Stimulated activated CD8-positive, alpha-beta memory T cell treated with anti-CD3 and anti-CD28 coated beads, Interleukin-7, amount 100 ng/mL, for 4 hours (primary cell): ENCODE data around the gene MAGI1.
"Not testable (repeated sequence)": the region's sequence is repeated elsewhere in the genome, so short reads cannot be mapped to it uniquely, and the experiment has no call there.

Experiments used
- DNase-seq, 2 donors: peaks; one replicate each; pipeline ENCODE4 v3.0.0-alpha.2; 2020; ENCODE audit warnings: low read depth in 2 of 2

MAGI1 gene

DNA sequence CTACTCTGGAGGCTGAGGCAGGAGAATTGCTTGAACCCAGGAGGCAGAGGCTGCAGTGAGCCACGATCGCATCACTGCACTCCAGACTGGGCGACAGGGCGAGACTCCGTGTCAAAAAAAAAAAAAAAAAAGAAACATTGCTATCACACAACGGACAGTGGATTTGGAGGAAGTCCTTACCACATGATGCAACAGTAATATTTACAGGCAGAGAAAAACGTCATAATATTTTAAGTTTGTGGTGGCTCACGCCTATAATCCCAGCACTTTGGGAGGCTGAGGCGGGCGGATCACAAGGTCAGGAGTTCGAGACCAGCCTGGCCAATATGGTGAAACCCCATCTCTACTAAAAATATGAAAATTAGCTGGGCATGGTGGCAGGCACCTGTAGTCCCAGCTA lies 473.0 kb downstream of the MAGI1 start:
- DNase-seq, result not testable (repeated sequence)

DNA sequence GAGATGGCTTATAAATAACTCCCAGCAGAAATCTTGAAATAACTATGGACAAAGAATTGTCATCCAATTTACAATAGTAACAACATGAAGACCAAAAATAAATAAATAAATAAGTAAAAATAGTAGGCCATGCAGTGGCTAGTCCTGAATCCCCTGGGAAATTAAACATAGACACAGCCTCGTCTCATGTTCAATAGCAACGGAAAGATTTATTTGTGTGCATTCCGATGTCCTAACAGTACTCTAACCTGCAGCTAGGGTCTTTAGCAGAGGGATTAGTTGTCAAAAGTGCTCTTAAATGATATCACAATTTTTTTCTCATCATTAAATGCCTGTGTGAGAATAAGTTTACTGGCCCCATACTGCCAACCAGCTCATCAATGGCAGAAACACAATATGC lies 474.2 kb downstream of the MAGI1 start:
- DNase-seq, result no peak

- DNase-seq, result no peak
Measured at GRCh38 chr3:65563861-65564260, 474.9 kb downstream of the MAGI1 start.

DNA sequence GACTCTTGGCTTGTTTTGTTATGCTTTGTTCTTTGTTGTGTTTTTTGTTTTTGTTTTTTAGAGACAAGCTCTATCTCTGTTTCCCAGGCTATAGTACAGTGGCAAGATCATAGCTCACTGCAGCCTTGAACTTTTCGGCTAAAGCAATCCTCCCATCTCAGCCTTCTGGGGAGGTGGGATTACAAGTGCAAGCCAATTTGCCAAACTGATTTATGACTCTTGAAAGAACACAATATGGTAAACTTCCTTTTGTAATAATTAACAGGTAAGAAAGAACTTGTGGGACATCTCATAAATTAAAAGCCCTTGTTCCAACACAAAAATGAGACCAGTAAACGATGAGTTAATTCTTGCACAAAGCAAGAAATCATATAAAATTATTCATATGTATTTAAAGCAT lies 476.3 kb downstream of the MAGI1 start:
- DNase-seq, result no peak

- DNase-seq, result no peak
Measured at GRCh38 chr3:65561617-65562016, 477.1 kb downstream of the MAGI1 start.

DNA sequence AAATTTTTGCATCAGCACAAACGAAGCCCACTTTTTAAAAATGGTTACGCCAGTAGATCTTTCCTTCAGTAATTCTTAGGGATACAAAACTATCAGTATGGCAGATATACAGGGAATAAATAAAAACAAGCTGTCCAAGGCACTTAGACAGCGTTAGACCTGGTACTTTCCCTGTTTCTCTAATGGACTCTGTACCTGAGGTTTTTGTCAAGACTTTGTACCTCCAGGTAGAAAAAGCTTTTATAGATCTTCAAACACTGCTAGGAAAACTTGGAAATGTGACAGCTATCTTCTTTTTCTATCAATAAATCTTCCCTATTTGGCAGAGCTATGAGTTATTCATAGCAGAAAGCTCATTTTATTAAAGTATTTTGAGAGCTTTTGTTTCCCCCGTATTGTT lies 477.8 kb downstream of the MAGI1 start:
- DNase-seq, result no peak

GRCh38 chr3:65560133-65560532 lies 478.6 kb downstream of the MAGI1 start:
- no peak for DNase-seq

DNA sequence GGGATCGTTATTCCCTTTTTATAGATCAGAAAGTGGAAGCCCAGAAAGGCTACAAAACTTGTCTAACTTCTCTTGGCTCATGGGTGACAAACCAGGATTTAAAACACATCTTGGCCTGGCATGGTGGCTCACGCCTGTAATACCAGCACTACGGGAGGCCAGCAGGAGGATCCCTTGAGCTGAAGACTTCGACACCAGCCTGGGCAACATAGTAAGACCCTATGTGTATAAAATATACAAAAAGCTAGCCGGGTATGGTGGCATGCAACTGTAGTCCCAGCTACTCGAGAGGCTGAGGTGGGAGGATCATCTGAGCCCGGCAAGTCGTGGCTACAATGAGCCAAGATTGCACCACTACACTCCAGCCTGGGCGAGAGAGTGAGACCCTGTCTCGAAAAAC lies 479.1 kb downstream of the MAGI1 start:
- DNase-seq, result no peak

- DNase-seq, result no peak
Measured at GRCh38 chr3:65558826-65559225, 479.9 kb downstream of the MAGI1 start.

DNA sequence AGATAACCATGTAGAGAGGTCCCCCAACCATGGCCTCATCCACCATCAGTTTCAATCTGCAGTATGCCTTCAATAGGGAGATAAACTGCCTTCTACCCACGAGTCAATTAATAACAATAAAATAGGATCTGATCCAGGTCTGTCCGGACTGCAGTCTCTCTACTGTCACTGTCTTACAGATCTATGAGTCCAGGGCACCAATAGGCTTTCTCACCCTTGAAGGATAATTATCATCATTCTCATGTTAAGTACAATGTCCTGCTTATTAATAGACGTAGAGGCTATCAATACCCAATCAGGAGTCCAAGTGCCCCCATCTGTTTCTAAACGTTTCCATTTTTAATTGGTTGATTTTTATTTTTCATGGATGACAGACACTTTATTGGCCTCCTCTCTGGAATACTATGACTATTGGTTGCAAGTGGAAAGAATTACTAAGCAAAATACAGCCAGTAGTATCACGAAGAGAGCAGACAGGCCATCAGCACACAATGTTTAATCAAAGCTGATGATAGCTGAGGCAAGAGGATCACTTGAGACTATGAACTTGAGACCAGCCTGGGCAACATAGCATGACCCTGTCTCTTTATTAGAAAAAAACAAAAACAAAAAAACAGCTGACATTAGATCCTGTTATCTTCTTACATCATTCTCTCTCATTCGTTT lies 480.7 kb downstream of the MAGI1 start:
- no peak for DNase-seq

GRCh38 chr3:65556934-65557577 lies 481.7 kb downstream of the MAGI1 start:
- no peak for DNase-seq

GRCh38 chr3:65552434-65552833 lies 486.3 kb downstream of the MAGI1 start:
- no peak for DNase-seq

DNA sequence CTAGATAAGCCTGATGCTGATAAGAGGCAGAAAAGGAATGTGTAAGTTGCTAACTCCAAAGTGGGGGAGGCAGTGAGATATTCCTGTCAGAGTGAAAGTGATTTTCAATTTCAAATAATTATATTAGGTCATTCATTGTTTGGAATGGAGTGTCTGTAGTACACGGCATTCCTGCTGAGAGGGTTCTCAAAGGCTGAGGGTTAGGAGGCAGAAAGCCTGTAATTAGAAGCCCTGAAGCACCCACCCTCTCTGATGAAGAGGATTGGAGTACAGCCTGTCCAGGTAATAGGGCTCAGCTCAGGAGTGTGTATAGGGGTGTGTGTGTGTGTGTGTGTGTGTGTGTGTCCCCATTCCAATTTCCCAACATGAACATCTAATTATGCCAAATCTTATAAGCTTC lies 486.8 kb downstream of the MAGI1 start:
- no peak for DNase-seq

DNA sequence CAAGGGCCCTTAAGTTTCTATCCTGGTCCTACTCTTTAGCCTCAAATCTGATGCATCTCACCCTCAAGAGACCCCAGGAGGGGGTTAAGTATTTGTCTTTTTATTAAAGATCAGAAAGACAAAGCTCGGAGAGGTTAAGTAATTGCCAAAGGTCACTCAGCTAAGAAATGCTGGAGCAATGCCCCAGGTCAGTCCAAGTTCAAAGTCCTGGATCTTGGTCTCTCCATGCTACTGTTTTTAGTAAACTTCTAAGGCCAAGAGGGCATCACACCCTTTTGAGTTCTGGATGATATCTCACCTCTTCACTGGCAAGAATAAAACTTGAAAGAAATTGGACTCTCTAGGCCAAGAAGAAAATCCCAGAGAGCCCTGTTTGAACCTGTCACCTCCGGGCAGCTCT lies 488.6 kb downstream of the MAGI1 start:
- DNase-seq, result no peak

DNA sequence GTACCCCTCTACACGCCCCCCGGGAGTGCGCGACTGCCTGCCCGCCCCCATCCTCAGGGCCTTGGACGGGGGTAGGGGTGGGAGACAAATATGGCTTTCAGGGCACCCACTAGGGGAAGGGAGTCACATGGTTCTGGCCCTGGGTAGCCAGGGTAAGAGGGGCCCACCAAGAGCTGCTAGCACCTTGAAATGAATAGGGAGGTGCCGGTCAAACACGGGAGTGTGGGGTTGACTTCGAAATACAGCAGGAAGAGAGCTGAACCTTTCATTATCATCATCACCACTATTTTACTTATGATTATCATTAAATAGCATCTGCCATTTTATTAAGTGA lies 489.1 kb downstream of the MAGI1 start:
- no peak for DNase-seq

- DNase-seq, result no peak
Measured at GRCh38 chr3:65548848-65549625, 489.7 kb downstream of the MAGI1 start.

GRCh38 chr3:65545429-65545828 lies 493.3 kb downstream of the MAGI1 start:
- DNase-seq, result no peak

- DNase-seq, result not testable (repeated sequence)
Measured at GRCh38 chr3:65543391-65543790, 495.3 kb downstream of the MAGI1 start.

GRCh38 chr3:65540666-65541065 lies 498.1 kb downstream of the MAGI1 start:
- DNase-seq, result no peak

DNA sequence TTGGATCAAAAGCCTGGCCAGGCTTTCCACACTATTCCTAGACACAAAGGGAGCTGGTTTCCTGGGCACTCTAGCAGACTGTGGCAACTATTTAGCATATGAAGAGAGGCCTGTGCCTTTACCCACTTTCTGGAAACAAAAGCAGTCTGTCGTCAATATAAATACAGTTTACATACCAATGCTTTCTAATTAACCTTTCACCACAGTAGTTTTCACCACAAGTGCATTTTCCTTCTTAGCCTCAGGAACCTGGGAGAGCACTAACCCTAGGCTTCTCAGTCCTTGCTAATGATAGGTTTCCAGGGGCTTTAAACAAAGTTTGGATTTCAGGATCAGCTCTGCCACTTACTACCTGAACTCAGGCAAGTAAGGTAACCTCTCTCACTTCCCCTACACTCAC lies 499.1 kb downstream of the MAGI1 start:
- no peak for DNase-seq

GRCh38 chr3:65538101-65538500 lies 500.6 kb downstream of the MAGI1 start:
- DNase-seq, result no peak

DNA sequence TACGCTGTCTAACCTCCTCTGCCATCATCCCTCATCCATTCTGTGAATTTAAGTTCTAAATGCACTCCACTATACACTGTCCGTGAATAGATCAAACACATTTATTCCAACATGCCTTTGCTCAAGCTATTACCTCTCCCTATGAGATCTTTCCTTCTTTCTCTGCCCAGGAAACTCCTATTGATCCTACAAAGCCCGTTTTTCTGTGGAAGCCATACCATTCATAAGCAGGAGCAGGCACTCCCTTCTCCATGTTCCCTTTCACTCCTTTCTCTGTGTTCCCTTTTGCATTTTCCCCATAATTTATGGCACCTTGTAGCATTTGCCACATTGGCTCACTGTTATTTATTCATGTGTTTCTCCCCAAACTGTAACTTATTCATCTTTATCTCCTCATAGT lies 501.6 kb downstream of the MAGI1 start:
- no peak for DNase-seq

DNA sequence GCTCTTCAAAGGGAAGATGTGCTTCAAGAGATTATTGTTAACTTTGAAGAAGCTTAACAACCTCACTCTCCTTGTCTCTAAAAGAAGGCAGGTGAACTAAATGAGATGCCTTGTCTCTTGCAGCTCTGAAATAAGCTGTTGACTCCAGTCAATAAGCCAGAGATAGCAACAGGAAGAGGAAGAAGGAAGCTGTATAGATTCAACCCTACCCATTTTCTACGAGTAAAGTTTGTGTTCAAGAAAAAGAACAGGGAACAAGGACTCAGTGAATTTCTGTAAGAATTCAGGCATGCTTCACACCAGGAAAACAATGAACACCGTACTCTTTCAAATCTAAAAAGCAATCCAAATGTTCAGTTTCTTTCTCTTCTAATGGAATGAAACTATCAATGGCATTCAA lies 503.5 kb downstream of the MAGI1 start:
- DNase-seq, result no peak
